CD14-positive monocyte (primary cell): ENCODE data around the gene SFI1. TPM values are rescaled to one million over a fixed set of nuclear protein-coding genes. Genes with fewer than 3 reads are reported as not detected.

ENCODE experiments used
- DNase-seq, 3 donors: peaks; one replicate each; pipeline ENCODE4 v3.0.0-alpha.2; 2011 to 2022
- H2AFZ ChIP-seq: 2 replicates; pipeline ENCODE4 v1.6.0; 2012; ENCODE audit warnings: mild to moderate bottlenecking, low read depth, low read length, inconsistent platforms; ENCODE audit not compliant: insufficient read depth, poor library complexity, severe bottlenecking
- H3K27ac ChIP-seq, 2 donors: 1 replicate in 1 of 2; 2 replicates in 1 of 2; pipeline ENCODE4 v1.5.1; 2012 to 2013; ENCODE audit warnings: low read length in 2 of 2, control low read depth in 1 of 2, inconsistent platforms in 1 of 2, low read depth in 1 of 2, mild to moderate bottlenecking in 1 of 2
- H3K27me3 ChIP-seq, 2 donors: one replicate each; pipeline versions ENCODE4 v1.6.0 to v1.6.1; 2011 to 2013; ENCODE audit warnings: low read length in 2 of 2; ENCODE audit not compliant: control insufficient read depth in 2 of 2, insufficient read depth in 2 of 2
- H3K36me3 ChIP-seq, 2 donors: replicated peaks in 1 of 2; 1 replicate in 1 of 2; 2 replicates in 1 of 2; pipeline versions ENCODE4 v1.5.1 to v1.6.1; 2012 to 2013; ENCODE audit warnings: low read length in 2 of 2, control low read depth in 1 of 2, inconsistent platforms in 1 of 2, mild to moderate bottlenecking in 1 of 2; ENCODE audit not compliant: insufficient read depth in 2 of 2, control insufficient read depth in 1 of 2
- H3K4me1 ChIP-seq, 2 donors: 1 replicate in 1 of 2; 2 replicates in 1 of 2; pipeline versions ENCODE4 v1.5.1 to v1.6.1; 2012 to 2013; ENCODE audit warnings: low read length in 2 of 2, control low read depth in 1 of 2, inconsistent platforms in 1 of 2, mild to moderate bottlenecking in 1 of 2, moderate library complexity in 1 of 2; ENCODE audit not compliant: insufficient read depth in 2 of 2, control insufficient read depth in 1 of 2
- H3K4me2 ChIP-seq: replicated peaks from 2 replicates; pipeline ENCODE3; 2012; ENCODE audit warnings: low read length, moderate library complexity, mild to moderate bottlenecking; ENCODE audit not compliant: poor library complexity, severe bottlenecking; ENCODE audit errors: extremely low read depth
- H3K4me3 ChIP-seq, 3 experiments: fragments of 200-600 bp in 1 of 3; sonication (generic) in 1 of 3; replicated peaks in 1 of 3; 1 replicate in 2 of 3; 2 replicates in 1 of 3; pipeline ENCODE4 v1.5.1; 2011 to 2013; ENCODE audit warnings: low read length in 3 of 3, mild to moderate bottlenecking in 3 of 3, control low read depth in 2 of 3, low read depth in 2 of 3, inconsistent platforms in 1 of 3, moderate library complexity in 1 of 3
- H3K79me2 ChIP-seq: 2 replicates; pipeline ENCODE4 v1.6.0; 2012; ENCODE audit warnings: mild to moderate bottlenecking, control low read depth, inconsistent platforms, low read length, moderate library complexity; ENCODE audit not compliant: insufficient read depth
- H3K9ac ChIP-seq: 2 replicates; pipeline ENCODE4 v1.6.0; 2017; ENCODE audit warnings: low read length, mild to moderate bottlenecking; ENCODE audit not compliant: insufficient read depth, poor library complexity, severe bottlenecking
- H3K9me3 ChIP-seq, 2 donors: replicated peaks in 1 of 2; 1 replicate in 1 of 2; 2 replicates in 1 of 2; pipeline versions ENCODE4 v1.5.1 to v1.6.1; 2012 to 2013; ENCODE audit warnings: low read length in 2 of 2, control low read depth in 1 of 2; ENCODE audit not compliant: control insufficient read depth in 1 of 2, insufficient read depth in 1 of 2
- H4K20me1 ChIP-seq: 2 replicates; pipeline ENCODE4 v1.6.0; 2012; ENCODE audit warnings: mild to moderate bottlenecking, low read length, control low read depth, moderate library complexity; ENCODE audit not compliant: insufficient read depth
- H3K27ac Mint-ChIP-seq, 7 donors: one replicate each; pipeline ENCODE4 v1.8.0; 2020; ENCODE audit warnings: mild to moderate bottlenecking in 7 of 7, mixed read lengths in 7 of 7, moderate library complexity in 6 of 7, inconsistent platforms in 2 of 7
- H3K27me3 Mint-ChIP-seq, 3 donors: one replicate each; pipeline ENCODE4 v1.8.0; 2021 to 2022; ENCODE audit warnings: low read depth in 3 of 3, mild to moderate bottlenecking in 3 of 3, mixed read lengths in 3 of 3, moderate library complexity in 3 of 3, inconsistent platforms in 1 of 3
- H3K36me3 Mint-ChIP-seq, 2 donors: one replicate each; pipeline ENCODE4 v1.8.0; 2020; ENCODE audit warnings: mixed read lengths in 2 of 2, inconsistent platforms in 1 of 2, mild to moderate bottlenecking in 1 of 2
- H3K4me1 Mint-ChIP-seq: one replicate; pipeline ENCODE4 v1.8.0; 2020; ENCODE audit warnings: mild to moderate bottlenecking, mixed read lengths
- H3K4me3 Mint-ChIP-seq, 2 donors: one replicate each; pipeline ENCODE4 v1.8.0; 2020; ENCODE audit warnings: mild to moderate bottlenecking in 2 of 2, mixed read lengths in 2 of 2, moderate library complexity in 1 of 2
- H3K9me3 Mint-ChIP-seq, 7 donors: one replicate each; pipeline ENCODE4 v1.8.0; 2020 to 2022; ENCODE audit warnings: mixed read lengths in 7 of 7, mild to moderate bottlenecking in 6 of 7, moderate library complexity in 6 of 7, inconsistent platforms in 2 of 7
- CTCF ChIP-seq: fragments of 200-600 bp; IDR thresholded peaks from one replicate; pipeline ENCODE4 v1.8.0; 2022; ENCODE audit warnings: antibody characterized with exemption, mild to moderate bottlenecking
- WGBS: methylation state at CpG from one replicate; pipeline ENCODE4 v1.1.5; 2013; ENCODE audit warnings: missing lambda C conversion rate; ENCODE audit not compliant: insufficient coverage; 5-methylcytosine and 5-hydroxymethylcytosine counted together
- intact Hi-C, 2 donors: fragments of 100-400 bp; cut with micrococcal nuclease; formaldehyde crosslinking; loops; one replicate each; pipeline versions ENCODE4 v1.15.0 to v1.15.1; 2023
- polyA plus RNA-seq, 3 donors: library from polyadenylated mRNA; depleted of rRNA in 1 of 3; unstranded in 2 of 3; stranded (reverse) in 1 of 3; fragments of 300-500 nt in 2 of 3; fragments of >200 nt in 1 of 3; fragmentation: Illumina TruSeq in 2 of 3; gene quantifications; 1 replicate in 2 of 3; 2 replicates in 1 of 3; pipeline ENCODE4 v1.2.3, GENCODE V29; 2012 to 2021

Gene SFI1
- polyA plus RNA-seq, 3 donors: 1.7 to 43.4 (median 3.6) TPM

- Mint-ChIP-seq H3K4me1 (peaks cover 47% of the 10 kb centered on the region), H3K27me3 (peaks cover 0 to 3% (median 0%) of the 10 kb centered on the region in 3 donors), H3K27ac (peak overlapping the region in 4 of 7 donors; percentile 50 to 87 (median 84)), H3K4me3 (no peak overlapping the region), H3K9me3 (no peaks in the 10 kb centered on the region), H3K36me3 (peaks cover 50 to 77% of the 10 kb centered on the region in 2 donors)
- Histone ChIP-seq H3K4me3 (peak overlapping the region in 1 of 3 experiments; percentile 80), H3K9me3 (no peaks in the 10 kb centered on the region), H3K4me1 (peaks cover 39 to 52% of the 10 kb centered on the region in 2 donors), H3K27ac (peak overlapping the region in 1 of 2 donors; percentile 75), H3K36me3 (peaks cover 62 to 76% of the 10 kb centered on the region in 2 donors), H3K4me2 (peak overlapping the region; percentile 89), H3K9ac (no peak overlapping the region), H2AFZ (no peak overlapping the region), H3K79me2 (peaks cover 100% of the 10 kb centered on the region), H3K27me3 (no peaks in the 10 kb centered on the region), H4K20me1 (peaks cover 100% of the 10 kb centered on the region)
- intact Hi-C loops: no loop called here
- TF ChIP-seq CTCF: no peak
- 92% methylated on average over 14 of the region's 17 CpGs for WGBS
- no peak for DNase-seq
These were observed 132.8 kb downstream of the SFI1 start for GRCh38 chr22:31628969-31629708.

- peak overlapping the region; percentile 76 for H2AFZ ChIP-seq
These were observed 133.4 kb downstream of the SFI1 start for GRCh38 chr22:31629741-31630184.

More at GRCh38 chr22:31629741-31630184, 133.4 kb downstream of the SFI1 start:
- peak overlapping the region; percentile 47 to 80 (median 55) for H3K4me3 ChIP-seq
- peaks cover 46 to 71% of the 10 kb centered on the region in 2 donors for H3K36me3 Mint-ChIP-seq
- peak overlapping the region; percentile 68 to 81 for H3K4me3 Mint-ChIP-seq
- H3K4me2 ChIP-seq: peak overlapping the region; percentile 89
- intact Hi-C loops: loop anchor here (5.0 to 10.0 kb wide), 6 partner anchors 72 to 315 kb away; partner anchors contain the start of genes PATZ1 (in 2 of the 2), EIF4ENIF1 (in 1 of the 2), SFI1 (in 1 of the 2) and YWHAH (in 1 of the 2)
- 59% methylated on average over 11 of the region's 14 CpGs for WGBS
- H3K4me1 ChIP-seq: peaks cover 43 to 57% of the 10 kb centered on the region in 2 donors
- H3K36me3 ChIP-seq: peaks cover 56 to 70% of the 10 kb centered on the region in 2 donors
- DNase-seq: no peak
- peak overlapping the region; percentile 73 to 75 for H3K27ac ChIP-seq
- H3K79me2 ChIP-seq: peaks cover 100% of the 10 kb centered on the region
- H3K27me3 ChIP-seq: no peaks in the 10 kb centered on the region
- H3K9me3 Mint-ChIP-seq: no peaks in the 10 kb centered on the region
- peaks cover 52% of the 10 kb centered on the region for H3K4me1 Mint-ChIP-seq
- H3K27ac Mint-ChIP-seq: peak overlapping the region in 5 of 7 donors; percentile 54 to 87 (median 78)
- no peaks in the 10 kb centered on the region for H3K9me3 ChIP-seq
- H4K20me1 ChIP-seq: peaks cover 100% of the 10 kb centered on the region
- peaks cover 0 to 3% (median 0%) of the 10 kb centered on the region in 3 donors for H3K27me3 Mint-ChIP-seq
- peak overlapping the region; percentile 81 for H3K9ac ChIP-seq
- TF ChIP-seq CTCF: no peak
